Stimulated activated memory B cell treated with anti-CD40 and anti-IgM and Interleukin-4, amounts not matched to agents 10 μg/mL and 1 μg/mL and 100 μg/mL, for 72 hours (primary cell): ENCODE measurements around the gene MAPK1.
A peak's percentile ranks its signal among the peaks of the same experiment; 100 is the strongest.
"Not testable (repeated sequence)": the region's sequence is repeated elsewhere in the genome, so short reads cannot be mapped to it uniquely, and the experiment has no call there.

Experiments
- ATAC-seq: fragments of 150-1000 bp; cut with Tn5 transposase; 2 replicates; pipeline ENCODE4 v1.10.0; 2021
- H3K27ac Mint-ChIP-seq: one replicate; pipeline ENCODE4 v1.8.0; 2022; ENCODE audit warnings: mild to moderate bottlenecking, mixed read lengths
- H3K27me3 Mint-ChIP-seq: one replicate; pipeline ENCODE4 v1.8.0; 2022; ENCODE audit warnings: mixed read lengths
- H3K36me3 Mint-ChIP-seq: one replicate; pipeline ENCODE4 v1.8.0; 2022; ENCODE audit warnings: mixed read lengths
- H3K4me1 Mint-ChIP-seq: one replicate; pipeline ENCODE4 v1.8.0; 2022; ENCODE audit warnings: mixed read lengths
- H3K4me3 Mint-ChIP-seq: one replicate; pipeline ENCODE4 v1.8.0; 2022; ENCODE audit warnings: mild to moderate bottlenecking, moderate library complexity, mixed read lengths
- H3K9me3 Mint-ChIP-seq: one replicate; pipeline ENCODE4 v1.8.0; 2022; ENCODE audit warnings: mixed read lengths

The MAPK1 gene

DNA sequence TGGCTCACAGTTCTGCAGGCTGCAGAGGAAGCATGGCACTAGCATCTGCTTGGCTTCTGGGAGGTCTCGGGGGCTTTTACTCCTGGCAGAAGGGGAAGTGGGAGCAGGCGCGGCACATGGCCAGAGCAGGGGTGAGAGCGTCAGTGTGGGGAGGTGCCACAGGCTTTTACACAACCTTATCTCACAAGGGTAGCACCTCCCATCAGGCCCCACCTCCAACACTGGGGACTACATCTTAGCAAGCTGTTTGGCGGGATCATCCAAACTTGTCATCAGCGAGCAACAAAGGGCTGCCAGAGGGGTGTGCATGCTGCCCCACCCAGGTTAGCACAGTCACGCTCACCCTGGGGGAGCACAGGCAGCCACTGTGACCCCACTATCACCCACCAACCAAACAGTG lies 112.9 kb downstream of the MAPK1 start:
- Mint-ChIP-seq H3K4me1 (peaks cover 23% of the 10 kb centered on the region), H3K9me3 (no peaks in the 10 kb centered on the region), H3K27me3 (no peaks in the 10 kb centered on the region), H3K27ac (peak overlapping the region; percentile 8), H3K36me3 (peaks cover 20% of the 10 kb centered on the region), H3K4me3 (no peak overlapping the region)
- ATAC-seq: peak; percentile 76

DNA sequence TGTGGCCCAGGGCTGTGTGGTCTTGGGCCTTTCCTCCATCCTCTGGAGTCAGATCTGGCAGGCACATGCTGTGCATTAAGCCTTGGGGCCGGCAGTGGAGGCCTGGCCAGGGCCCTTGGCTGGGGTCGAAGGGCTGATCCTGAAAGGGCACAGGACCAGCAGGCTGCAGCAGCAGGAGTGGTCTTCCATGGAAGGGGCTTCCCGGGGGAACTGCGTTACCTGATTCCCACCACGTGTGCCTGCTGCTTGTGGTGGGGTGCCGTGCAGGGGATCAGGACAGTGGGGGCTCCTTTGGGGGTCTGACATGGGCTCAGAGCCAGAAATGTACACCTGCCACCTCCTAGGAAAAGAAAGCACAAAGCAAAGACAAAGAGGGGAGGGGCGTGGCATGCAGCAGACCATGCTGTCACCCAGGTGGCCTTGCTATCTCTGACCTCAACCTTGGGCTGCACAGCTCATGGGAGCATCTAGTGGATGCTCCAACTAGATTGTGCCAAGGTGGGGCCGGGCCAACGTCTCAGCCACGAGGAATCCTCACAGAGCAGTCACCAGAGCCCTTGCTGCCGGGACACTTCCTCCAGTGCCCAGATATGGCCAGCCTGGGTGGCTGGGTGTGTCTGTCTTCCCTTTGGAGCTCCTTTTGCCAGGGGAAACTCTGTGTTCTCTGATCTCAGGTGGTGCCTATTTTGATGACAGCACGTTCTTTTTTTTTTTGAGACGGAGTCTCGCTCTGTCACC lies 113.9 kb downstream of the MAPK1 start:
- Mint-ChIP-seq H3K9me3 (no peaks in the 10 kb centered on the region), H3K27me3 (no peaks in the 10 kb centered on the region), H3K4me3 (no peak overlapping the region), H3K36me3 (peaks cover 14% of the 10 kb centered on the region), H3K27ac (no peak overlapping the region), H3K4me1 (peaks cover 23% of the 10 kb centered on the region)
- ATAC-seq: no peak

DNA sequence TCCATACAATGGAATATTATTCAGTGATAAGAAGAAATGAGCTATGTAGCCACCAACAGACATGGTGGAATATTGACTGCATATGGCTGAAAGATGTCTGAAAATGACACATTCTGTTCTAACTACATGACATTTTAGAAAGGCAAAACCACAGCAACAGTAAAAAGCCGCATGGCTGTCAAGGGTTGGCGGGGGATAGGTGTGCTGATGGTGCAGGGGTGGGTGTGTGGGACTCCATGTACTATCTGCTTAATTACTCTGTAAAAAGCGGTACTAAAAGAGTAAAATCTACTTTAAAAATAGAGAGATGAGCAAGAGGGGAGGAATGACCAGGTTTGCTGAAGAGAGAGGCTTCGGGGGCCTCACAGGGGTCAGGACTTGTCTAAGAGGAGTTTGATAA lies 115.2 kb downstream of the MAPK1 start:
- Mint-ChIP-seq H3K27ac (peak overlapping the region; percentile 27), H3K4me1 (peaks cover 23% of the 10 kb centered on the region), H3K4me3 (no peak overlapping the region), H3K27me3 (no peaks in the 10 kb centered on the region), H3K36me3 (peaks cover 8% of the 10 kb centered on the region), H3K9me3 (no peaks in the 10 kb centered on the region)
- ATAC-seq: no peak

DNA sequence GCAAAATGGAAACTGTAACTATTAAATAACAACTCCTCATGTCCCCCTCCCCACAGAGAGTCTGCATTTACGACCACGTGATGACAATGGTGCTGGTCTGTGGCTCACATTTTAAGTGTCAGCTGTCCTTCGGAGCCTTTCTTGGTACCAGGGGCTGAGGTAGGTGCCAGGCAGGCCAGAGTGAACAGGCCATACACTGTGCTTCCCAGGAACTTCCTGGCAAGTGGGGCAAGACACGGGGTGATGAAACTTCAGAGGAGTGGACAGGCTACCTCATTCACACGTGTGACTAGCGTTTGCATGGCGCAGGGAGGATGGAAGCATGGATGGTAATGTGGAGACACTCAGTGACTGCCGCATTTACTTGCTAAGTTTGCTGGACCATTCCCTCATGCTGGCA lies 121.5 kb downstream of the MAPK1 start:
- Mint-ChIP-seq H3K9me3 (no peaks in the 10 kb centered on the region), H3K36me3 (no peaks in the 10 kb centered on the region), H3K4me3 (no peak overlapping the region), H3K4me1 (no peaks in the 10 kb centered on the region), H3K27me3 (no peaks in the 10 kb centered on the region), H3K27ac (no peak overlapping the region)
- ATAC-seq: no peak

DNA sequence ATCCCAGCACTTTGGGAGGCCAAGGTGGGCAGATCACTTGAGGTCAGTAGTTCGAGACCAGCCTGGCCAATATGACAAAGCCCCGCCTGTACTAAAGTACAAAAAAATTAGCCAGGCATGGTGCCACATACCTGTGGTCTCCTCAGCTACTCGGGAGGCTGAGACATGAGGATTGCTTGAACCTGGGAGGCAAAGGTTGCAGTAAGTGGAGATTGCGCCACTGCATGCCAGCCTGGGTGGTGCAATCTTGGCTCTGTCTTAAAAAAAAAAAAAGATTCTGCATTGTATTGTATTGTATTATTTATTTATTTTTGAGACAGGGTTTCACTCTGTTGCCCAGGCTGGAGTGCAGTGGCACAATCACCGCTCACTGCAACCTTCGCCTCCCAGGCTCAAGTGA lies 122.5 kb downstream of the MAPK1 start:
- not testable (repeated sequence) for H3K36me3 Mint-ChIP-seq, H3K27me3 Mint-ChIP-seq, H3K4me1 Mint-ChIP-seq

DNA sequence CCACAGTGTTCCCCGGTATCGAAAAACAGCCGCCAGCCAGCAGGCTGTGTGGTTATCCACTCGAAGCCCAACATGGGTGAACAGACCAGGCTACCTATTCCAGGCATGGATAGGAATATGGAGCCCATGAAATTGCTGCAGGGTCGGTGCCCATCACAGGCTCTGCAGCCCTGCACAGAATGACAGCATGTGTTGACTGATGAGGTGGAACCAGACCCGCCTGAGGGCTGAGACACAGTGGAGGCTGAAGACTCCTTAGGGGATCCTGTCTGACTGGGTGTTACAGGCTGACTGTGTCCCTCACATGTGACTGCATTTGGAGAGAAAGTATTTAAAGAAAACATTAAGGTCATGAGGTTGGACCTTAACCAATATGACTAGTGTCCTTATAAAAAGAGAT lies 125.7 kb downstream of the MAPK1 start:
- ATAC-seq: no peak

More for the DNA sequence above, 122.5 kb downstream of the MAPK1 start:
- not testable (repeated sequence) for H3K9me3 Mint-ChIP-seq, H3K27ac Mint-ChIP-seq, H3K4me3 Mint-ChIP-seq, ATAC-seq

DNA sequence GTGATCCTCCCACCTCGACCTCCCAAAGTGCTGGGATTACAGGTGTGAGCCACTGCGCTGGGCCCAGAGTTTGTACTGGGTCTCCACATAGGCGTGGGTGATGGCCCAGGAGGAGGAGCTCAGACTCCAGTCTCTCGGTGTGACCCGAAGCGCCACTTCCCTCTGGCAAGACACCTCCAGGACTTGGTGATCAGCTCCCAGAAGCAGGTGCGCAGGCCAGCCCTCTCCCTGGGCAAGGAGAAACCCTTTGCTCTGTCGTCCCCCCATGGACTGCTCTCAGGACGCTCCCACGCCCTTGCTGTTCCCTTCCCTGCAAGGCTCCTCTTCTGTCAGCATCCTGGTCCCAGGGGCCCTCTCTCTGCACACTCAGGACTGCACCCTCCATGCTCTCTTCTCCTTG lies 126.4 kb downstream of the MAPK1 start:
- Mint-ChIP-seq H3K4me1 (no peaks in the 10 kb centered on the region), H3K27me3 (no peaks in the 10 kb centered on the region), H3K9me3 (no peaks in the 10 kb centered on the region), H3K27ac (no peak overlapping the region), H3K4me3 (no peak overlapping the region), H3K36me3 (no peaks in the 10 kb centered on the region)
- ATAC-seq: no peak

More for the DNA sequence above, 125.7 kb downstream of the MAPK1 start:
- Mint-ChIP-seq H3K36me3 (no peaks in the 10 kb centered on the region), H3K4me1 (no peaks in the 10 kb centered on the region), H3K27ac (no peak overlapping the region), H3K27me3 (no peaks in the 10 kb centered on the region), H3K9me3 (no peaks in the 10 kb centered on the region), H3K4me3 (no peak overlapping the region)

DNA sequence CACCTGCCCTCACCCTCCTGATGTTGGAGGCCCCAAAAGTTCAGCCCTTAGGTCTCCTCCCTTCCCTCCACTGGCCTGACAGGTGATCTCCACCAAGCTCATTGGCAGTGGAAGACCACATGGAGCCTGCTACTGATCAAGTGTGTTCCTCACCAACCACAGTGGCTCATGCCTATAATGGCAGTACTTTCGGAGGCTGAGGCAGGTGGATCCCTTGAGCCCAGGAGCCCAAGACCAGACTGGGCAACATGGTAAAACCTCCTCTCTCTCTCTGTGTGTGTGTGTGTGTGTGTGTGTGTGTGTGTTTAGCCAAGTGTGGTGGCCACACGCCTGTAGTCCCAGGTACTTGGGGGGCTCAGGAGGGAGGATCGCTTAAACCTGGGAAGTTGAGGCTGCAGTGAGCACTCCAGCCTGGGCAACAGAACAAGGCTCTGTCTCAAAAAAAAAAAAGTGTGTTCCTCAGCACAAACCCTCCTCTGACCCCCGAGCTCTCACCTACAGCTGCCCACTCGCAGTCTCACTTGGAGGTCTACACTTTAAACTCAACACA lies 127.5 kb downstream of the MAPK1 start:
- Mint-ChIP-seq H3K36me3 (no peaks in the 10 kb centered on the region), H3K9me3 (no peaks in the 10 kb centered on the region), H3K27ac (no peak overlapping the region), H3K4me1 (peaks cover 3% of the 10 kb centered on the region), H3K27me3 (no peaks in the 10 kb centered on the region), H3K4me3 (no peak overlapping the region)
- ATAC-seq: no peak

DNA sequence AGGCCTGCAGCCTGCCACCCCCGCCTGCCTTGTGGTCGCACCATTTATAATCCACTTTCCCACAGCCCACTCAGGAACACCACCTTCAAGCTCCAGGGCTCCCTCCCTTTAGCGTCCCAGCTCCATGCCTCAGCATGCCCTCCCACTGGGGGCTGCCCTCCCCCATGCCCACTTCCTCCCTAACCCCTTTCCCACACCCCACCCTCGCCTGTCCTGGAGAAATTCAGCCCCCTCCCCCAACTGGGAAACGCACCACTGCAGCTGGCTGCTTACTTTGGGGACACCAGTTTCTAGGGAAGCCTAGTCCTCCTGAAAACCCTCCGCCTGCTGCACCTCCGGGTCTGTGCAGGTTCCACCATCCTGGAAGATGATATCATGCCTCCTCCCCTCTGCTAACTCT lies 128.5 kb downstream of the MAPK1 start:
- no peaks in the 10 kb centered on the region for H3K27me3 Mint-ChIP-seq
- peaks cover 12% of the 10 kb centered on the region for H3K4me1 Mint-ChIP-seq
- ATAC-seq: no peak
- no peak overlapping the region for H3K27ac Mint-ChIP-seq
- H3K36me3 Mint-ChIP-seq: no peaks in the 10 kb centered on the region
- no peak overlapping the region for H3K4me3 Mint-ChIP-seq
- no peaks in the 10 kb centered on the region for H3K9me3 Mint-ChIP-seq

DNA sequence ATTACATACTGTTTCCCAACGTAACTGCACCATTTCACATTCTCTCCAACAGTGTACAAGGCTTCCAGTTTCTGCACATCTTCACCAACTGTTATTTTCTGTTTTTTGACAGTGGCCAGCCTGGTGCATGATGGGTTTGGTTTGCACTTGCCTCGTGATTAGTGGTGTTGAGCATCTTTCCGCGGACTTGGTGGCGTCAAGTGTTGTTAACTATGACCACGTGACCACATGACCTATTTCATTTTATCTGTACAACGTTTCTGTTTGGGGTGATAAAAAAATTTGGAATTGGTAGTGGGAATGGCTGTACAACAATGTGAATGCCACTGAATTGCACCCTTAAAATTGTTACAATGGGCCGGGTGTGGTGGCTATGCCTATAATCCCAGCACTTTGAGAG lies 129.4 kb downstream of the MAPK1 start:
- H3K27ac Mint-ChIP-seq: no peak overlapping the region
- no peak overlapping the region for H3K4me3 Mint-ChIP-seq
- H3K27me3 Mint-ChIP-seq: no peaks in the 10 kb centered on the region
- ATAC-seq: no peak
- no peaks in the 10 kb centered on the region for H3K36me3 Mint-ChIP-seq
- peaks cover 20% of the 10 kb centered on the region for H3K4me1 Mint-ChIP-seq
- H3K9me3 Mint-ChIP-seq: no peaks in the 10 kb centered on the region

DNA sequence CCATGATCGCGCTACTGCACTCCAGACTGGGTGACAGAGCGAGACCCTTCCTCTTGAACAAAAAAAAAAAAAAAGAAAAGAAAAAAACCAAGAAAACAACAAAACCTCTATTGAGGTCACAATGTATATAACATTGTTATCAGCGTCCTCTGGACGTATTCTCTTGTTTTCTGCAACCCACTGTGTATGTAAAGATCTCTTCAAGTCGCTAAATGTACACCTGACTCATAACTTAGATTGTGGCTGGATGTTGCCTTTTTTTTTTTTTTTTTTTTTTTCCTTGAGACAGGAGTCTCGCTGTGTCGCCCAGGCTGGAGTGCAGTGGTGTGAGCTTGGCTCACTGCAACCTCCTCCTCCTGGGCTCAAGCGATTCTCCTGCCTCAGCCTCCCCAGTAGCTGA lies 130.5 kb downstream of the MAPK1 start:
- Mint-ChIP-seq H3K4me1 (peaks cover 25% of the 10 kb centered on the region), H3K36me3 (no peaks in the 10 kb centered on the region), H3K4me3 (no peak overlapping the region), H3K27ac (no peak overlapping the region), H3K9me3 (no peaks in the 10 kb centered on the region), H3K27me3 (no peaks in the 10 kb centered on the region)
- no peak for ATAC-seq

DNA sequence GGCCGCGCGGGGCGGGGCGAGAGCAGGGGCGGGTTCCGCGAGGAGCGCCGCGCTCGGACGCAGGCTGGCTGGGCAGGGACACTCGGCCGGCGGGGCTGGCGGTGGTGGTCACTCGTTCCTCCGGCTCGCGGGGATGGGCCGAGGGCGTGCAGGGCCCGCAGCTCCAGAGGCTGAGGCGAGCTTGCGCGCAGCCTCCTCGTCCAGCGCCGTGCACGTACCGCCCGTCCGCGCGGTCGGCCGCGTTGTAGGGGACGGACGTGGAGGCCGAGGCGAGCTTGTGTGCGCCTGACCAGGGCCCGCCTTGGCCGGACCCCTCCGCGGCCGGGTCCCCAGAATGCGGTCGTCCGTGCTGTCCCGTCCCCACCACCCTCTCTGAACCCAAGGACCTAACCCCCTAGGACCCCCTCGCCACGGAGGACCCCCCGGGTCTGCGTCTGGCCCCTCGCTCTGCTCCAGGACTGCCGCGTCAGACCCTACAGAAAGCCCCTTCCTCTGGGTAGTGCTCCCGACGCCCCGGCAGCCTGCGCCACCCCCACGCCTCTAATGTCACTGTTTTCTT lies 131.3 kb downstream of the MAPK1 start:
- Mint-ChIP-seq H3K27me3 (no peaks in the 10 kb centered on the region), H3K27ac (no peak overlapping the region), H3K4me3 (peak overlapping the region; percentile 65), H3K4me1 (peaks cover 33% of the 10 kb centered on the region), H3K9me3 (no peaks in the 10 kb centered on the region), H3K36me3 (no peaks in the 10 kb centered on the region)
- peak; percentile 24 for ATAC-seq

DNA sequence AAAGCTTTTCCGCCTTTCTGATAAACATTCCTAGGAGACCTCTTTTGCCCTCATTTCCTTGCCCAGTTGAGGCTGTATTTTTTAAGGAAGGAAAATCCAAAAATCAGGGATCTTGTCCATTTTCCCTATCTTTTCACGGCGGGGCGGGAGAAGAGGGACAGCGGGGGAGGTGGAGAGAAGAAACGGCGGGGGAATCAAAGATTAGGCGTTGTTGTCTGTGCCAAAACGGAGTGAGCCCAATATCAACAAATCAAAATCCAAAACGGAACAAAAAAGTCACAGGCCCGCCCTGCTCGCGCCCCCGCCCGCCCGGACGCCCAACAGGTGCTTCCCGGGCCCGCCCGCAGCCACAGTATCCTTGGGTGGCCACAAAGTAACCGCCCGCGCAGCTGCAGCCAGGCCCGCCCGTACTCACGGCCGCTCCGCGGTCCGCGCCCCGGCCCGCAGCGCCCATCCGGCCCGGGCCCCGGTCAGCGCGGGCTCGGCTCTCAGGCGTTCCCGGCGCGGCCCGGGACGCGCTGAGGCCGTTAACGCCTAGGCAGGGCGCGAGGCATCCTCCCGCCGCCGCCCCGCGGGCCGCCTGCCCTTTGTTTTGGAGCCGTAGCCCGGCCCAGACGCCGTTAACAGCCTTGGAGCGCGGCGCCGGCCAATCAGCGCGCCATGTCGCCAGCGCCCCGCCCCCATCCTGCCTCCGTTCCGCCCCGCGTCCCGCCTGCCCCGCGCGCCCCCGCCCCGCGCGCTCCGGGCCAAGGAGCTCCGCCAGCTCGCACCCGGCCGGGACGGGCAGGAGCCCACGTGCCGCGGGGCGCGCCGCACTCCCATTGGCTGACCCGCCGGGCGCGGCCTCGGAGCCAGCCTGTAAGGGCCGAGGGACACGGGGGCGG lies 132.0 kb downstream of the MAPK1 start, which contains the start of gene YPEL1:
Gene YPEL1 (minus strand): TSS at position 595 of the 884 bp plus-strand sequence. CDS start 25,050 bp downstream, outside the sequence.
- Mint-ChIP-seq H3K9me3 (no peaks in the 10 kb centered on the region), H3K4me3 (peak within 1 kb of the TSS; percentile 91), H3K36me3 (no peaks in the 10 kb centered on the region), H3K27me3 (no peaks in the 10 kb centered on the region), H3K27ac (peak within 1 kb of the TSS; percentile 87), H3K4me1 (peaks cover 40% of the 10 kb centered on the region)
- ATAC-seq: peak; percentile 97

DNA sequence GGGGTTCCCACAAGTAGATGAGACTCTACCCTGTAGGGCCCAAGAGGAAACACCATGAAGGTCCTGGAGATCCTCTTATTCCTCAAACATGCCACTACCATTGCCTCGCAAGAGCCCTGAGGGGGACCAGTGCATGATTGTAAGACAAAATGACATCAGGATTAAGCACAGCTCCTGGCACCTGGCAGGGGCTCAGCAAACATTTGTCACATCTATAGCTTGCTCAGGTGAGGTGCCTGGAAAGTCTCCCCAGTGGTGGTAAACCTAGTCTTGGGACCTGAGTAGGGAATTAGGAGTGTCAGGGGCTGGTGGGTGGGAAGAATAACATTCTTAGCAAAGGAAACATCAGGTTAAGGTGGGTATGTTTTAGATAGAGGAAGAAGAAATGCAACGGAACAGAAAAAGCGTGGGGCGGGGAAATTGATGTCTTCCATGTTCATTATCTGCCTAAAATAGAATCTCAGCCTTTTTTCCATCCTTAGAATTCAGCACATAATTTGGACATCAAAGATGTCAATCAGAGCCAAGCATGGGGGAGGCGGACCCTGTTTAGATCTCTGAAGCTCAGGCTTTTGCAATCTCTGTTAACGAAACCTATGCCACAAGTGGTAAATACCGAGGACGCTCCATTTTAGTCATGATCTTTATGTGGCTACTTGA lies 132.8 kb downstream of the MAPK1 start:
- H3K4me3 Mint-ChIP-seq: peak overlapping the region; percentile 91
- H3K27ac Mint-ChIP-seq: peak overlapping the region; percentile 87
- peaks cover 42% of the 10 kb centered on the region for H3K4me1 Mint-ChIP-seq
- no peak for ATAC-seq
- H3K27me3 Mint-ChIP-seq: no peaks in the 10 kb centered on the region
- no peaks in the 10 kb centered on the region for H3K36me3 Mint-ChIP-seq
- H3K9me3 Mint-ChIP-seq: no peaks in the 10 kb centered on the region

DNA sequence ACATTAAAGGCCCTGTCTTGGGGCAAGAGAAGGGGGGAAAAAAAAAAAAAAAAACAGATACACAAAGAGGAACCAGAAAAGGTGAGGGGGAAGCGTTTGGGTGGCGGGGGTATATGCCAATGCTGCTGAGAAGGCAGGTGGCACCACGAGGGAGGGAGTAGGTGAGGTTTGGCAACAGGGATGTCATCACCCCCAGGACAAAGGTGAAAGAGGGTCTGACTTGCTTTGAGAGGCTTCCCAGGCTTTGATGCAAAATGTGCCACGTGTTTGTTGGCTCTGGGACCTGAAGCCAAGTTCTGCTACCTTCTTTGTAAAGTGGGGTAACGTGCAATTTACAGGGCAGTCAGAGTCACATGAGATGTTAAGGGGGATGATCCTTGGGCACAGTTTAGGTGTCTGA lies 135.9 kb downstream of the MAPK1 start:
- ATAC-seq: no peak
- H3K4me1 Mint-ChIP-seq: peaks cover 55% of the 10 kb centered on the region
- H3K4me3 Mint-ChIP-seq: no peak overlapping the region
- peaks cover 5% of the 10 kb centered on the region for H3K36me3 Mint-ChIP-seq
- peak overlapping the region; percentile 77 for H3K27ac Mint-ChIP-seq
- H3K9me3 Mint-ChIP-seq: no peaks in the 10 kb centered on the region
- H3K27me3 Mint-ChIP-seq: no peaks in the 10 kb centered on the region
